ENCODE results near the gene MLEC.
A peak's percentile ranks its signal among the peaks of the same experiment; 100 is the strongest.

Gene MLEC

DNA sequence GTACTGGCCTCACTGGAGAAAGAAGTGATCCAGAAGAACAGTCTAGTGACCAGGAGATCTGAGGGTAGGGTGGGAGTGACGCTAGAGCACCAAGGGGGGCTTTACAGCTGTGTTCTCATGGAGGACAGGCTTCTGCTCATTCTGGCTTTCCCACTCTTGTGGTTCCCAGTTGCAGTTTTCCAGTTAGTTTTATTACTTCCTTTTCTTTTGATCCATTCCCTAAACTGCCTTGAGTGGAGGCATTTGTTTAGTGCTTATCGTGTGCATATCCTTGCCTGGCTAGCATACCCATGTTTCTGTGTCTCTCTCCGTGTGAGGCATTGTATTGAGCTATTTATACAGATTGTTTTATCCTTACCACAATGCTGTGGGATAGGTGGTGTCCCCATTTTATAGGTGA, 4.0 kb downstream of the MLEC start:
- DNase-seq (ENCODE audit: low read depth in 2 of 3, low spot score in 1 of 3) = no peak

- DNase-seq (ENCODE audit: low read depth in 2 of 3, low spot score in 1 of 3) = no peak
Observed at GRCh38 chr12:120692524-120693033, 5.6 kb downstream of the MLEC start.

GRCh38 chr12:120693848-120694247, 6.9 kb downstream of the MLEC start:
- no peak for DNase-seq (ENCODE audit: low read depth in 2 of 3, low spot score in 1 of 3)

DNA sequence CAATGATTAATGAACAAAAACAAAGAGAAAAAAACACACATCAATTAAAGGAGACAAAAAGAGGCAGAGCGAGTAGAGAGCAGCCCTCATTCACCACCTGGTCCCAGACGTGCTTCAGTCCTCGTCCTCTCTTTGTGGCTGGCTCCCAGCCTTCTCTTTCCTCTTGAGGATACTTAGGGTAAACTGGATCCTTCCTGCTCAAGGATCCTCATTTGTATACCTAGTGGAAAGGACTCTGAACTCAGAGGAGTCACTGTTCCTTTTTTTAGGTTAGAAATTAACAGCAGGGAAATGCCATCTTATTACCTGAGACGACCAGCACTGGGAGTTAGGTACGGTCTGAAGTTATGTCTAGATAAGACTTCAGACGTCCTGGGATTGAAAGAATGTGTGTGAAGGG, 9.7 kb downstream of the MLEC start:
- DNase-seq (ENCODE audit: low read depth in 2 of 3, low spot score in 1 of 3) = no peak

DNA sequence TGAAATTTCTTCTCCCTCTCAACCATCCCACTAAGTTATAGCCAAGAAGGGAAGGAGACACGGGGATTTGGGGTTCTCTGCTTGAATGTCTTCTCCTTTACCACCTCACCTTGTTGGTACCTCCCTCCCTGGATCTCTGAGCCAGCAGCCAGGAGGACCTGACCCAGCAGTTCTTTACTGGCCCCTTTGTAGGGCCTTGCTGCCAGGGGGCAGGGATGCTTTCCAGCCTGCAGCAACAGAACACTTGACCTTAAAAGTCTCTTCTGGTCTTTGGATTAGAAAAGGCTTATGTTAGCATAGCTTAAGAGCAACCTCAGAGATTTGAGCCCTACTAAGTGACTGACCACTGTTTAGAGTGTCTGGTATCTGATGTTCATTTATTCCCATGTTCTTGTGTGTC, 10.4 kb downstream of the MLEC start:
- no peak for DNase-seq (ENCODE audit: low read depth in 2 of 3, low spot score in 1 of 3)

- DNase-seq (ENCODE audit: low read depth in 2 of 3, low spot score in 1 of 3) = no peak
Observed at GRCh38 chr12:120698665-120699064, 11.7 kb downstream of the MLEC start.

- no peak for DNase-seq (ENCODE audit: low read depth in 2 of 3, low spot score in 1 of 3)
Observed at GRCh38 chr12:120699553-120699952, 12.6 kb downstream of the MLEC start.

DNA sequence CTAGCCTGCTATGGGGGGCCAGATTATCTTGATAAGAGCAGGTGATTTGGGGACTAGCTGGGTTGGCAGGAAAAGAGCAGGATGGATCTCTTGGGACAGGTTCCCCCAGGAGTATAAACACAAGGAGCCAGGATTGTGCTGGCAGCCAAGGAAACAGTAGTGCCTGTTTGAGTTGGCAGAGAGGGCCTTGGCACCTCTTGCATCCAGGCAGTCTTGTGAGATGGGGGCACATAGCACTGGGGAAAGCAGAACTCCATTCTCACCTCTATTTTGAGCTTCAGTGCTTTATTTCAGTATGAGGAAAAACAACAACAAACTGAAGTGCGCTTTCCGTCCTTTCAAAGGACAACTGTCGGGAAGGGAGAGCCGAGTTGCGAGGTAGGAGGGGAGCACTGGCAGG, 13.9 kb downstream of the MLEC start:
- DNase-seq (ENCODE audit: low read depth in 2 of 3, low spot score in 1 of 3) = no peak

- DNase-seq (ENCODE audit: low read depth in 2 of 3, low spot score in 1 of 3) = no peak
Observed at GRCh38 chr12:120702637-120703036, 15.7 kb downstream of the MLEC start.

- no peak for DNase-seq (ENCODE audit: low read depth in 2 of 3, low spot score in 1 of 3)
Observed at GRCh38 chr12:120703311-120703942, 16.5 kb downstream of the MLEC start.

DNA sequence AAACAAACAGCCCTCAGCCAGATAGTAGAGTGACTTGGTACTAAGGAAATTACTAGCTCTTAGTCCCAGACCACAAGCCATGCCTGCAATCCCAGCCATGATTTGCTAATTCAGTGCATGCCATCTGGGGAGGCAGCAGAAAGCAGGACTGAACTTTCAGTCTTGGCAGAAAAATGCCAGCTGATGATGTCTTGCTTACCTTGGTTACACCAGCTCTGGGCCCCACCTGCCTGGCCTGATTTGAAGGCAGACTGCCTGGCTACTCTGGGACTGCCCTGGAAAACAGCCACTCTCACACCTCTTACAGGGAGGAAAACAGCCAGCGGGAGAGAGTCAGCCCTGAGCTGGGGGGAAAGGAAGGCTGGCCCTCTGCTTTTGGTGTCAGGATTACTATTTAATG, 18.7 kb downstream of the MLEC start:
- DNase-seq (ENCODE audit: low read depth in 2 of 3, low spot score in 1 of 3) = no peak

GRCh38 chr12:120706029-120706428, 19.1 kb downstream of the MLEC start:
- no peak for DNase-seq (ENCODE audit: low read depth in 2 of 3, low spot score in 1 of 3)

DNA sequence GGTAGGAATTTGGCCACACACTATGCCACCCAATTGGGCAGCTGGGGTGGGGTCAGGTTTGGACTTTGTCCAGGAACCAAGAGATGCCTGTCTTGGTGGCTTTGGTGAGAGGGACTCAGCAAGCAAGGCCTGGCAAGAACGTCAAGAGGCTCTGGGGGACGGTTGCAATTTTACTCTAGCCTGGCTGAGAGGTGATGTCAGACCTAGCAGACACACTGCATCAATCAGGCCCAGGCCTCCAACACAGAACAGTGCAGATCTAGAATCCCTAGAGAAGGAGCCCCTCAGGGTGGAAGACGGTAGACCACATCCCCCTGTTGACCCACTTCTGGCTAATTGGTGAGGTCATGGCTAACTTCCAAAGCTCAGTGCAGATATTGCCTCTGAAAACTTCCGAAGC, 21.7 kb downstream of the MLEC start:
- DNase-seq (ENCODE audit: low read depth in 2 of 3, low spot score in 1 of 3) = no peak

DNA sequence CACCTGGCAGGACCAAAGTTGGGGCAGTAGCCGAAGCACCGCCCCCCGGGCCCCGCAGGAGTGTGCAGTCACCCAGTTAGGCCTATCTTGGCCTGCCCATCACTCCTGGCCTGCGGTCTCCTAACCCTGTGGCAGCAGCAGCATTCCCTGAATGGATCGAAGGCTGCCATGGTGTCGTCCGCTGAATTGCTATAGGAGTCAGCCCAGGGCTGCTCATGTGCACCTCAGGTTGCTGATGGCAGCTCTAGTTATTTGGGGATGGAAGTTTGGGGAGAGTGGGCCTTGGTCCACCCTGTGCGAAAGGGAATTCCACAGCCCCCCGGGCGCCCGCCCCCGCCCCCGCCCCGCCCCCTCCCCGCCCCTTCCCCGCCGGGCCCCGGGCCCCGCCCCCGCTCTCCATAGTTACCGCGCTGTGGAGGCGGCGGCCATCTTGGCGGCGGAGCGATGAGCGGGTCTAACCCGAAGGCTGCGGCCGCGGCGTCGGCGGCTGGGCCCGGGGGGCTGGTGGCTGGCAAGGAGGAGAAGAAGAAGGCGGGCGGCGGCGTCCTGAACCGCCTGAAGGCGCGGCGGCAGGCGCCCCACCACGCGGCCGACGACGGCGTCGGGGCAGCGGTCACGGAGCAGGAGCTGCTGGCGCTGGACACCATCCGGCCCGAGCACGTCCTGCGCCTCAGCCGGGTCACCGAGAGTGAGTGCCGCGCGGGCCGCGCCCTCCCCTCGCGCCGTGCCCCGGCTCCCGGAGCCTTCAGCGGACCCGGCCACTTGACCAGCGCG, 23.3 kb downstream of the MLEC start, which contains the start of gene UNC119B:
UNC119B (plus strand) TSS at position 428 of the 774 bp plus-strand sequence; CDS start at position 445, 17 bp downstream.
- DNase-seq (ENCODE audit: low read depth in 2 of 3, low spot score in 1 of 3) = peak; percentile 37 to 62 (median 52)

- peak in 2 of 3 donors; percentile 11 to 17 for DNase-seq (ENCODE audit: low read depth in 2 of 3, low spot score in 1 of 3)
Observed at GRCh38 chr12:120710805-120711296, 23.9 kb downstream of the MLEC start.

DNA sequence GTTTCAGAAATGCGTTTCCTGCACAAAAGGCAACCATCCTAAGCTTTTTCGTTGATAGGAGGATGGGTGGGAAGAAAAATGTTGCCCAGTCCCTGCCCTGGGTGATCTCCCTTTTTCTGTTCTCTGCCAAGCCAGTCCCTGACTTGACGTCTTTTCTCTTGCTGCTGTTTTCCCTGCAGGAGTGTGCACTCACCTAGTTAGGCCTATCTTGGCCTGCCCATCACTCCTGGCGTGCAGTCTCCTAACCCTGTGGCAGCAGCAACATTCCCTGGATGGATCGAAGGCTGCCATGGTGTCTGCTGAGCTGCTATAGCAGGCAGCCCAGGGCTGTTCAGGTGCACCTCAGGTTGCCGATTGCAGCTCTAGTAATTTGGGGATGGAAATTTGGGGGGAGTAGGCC, 24.5 kb downstream of the MLEC start:
- DNase-seq (ENCODE audit: low read depth in 2 of 3, low spot score in 1 of 3) = no peak

DNA sequence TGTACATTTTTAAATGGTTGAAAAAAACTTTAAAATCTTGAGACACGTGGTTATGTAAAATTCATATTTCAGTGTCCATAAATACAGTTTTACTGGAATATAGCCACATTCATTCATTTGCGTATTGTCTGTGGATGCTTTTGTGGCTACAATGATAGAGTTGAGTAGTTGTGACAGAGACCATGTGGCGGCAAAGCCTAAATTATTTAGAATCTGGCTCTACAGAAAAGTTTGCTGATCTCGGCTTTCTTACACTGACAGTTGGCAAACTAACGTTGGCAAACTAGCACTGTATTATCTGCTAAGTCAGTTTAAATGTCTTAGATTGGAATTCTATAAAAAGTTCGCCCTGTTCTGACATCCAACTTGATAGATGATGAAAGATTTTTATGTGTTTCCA, 25.7 kb downstream of the MLEC start:
- DNase-seq (ENCODE audit: low read depth in 2 of 3, low spot score in 1 of 3) = no peak

DNA sequence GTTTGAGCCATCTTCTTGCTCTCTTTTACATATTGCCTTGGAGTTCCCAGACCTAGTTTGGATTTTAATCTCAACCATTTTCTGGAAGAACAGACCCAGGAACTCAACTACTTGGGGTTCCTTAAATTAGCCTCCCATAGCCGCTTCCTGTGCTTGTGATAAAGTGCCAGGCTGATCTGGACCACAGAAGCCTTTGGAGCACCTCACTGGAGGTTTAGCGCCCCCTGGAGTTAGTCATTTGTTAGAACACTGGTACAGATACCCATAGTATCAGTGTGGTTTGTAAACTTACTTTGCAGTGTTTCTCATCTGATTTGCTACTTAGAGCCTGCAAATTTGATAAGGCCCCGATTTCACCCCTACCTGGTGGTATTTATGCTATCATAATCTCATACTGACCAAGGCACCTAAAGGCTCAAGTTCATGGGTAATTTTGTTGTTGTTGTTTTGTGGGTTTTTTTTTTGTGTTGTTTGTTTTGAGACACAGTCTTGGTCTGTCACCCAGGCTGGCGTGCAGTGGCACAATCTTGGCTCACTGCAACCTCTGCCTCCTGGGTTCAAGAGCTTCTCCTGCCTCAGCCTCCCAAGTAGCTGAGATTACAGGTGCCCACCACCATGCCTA, 27.0 kb downstream of the MLEC start:
- peak; percentile 48 to 89 (median 54) for DNase-seq (ENCODE audit: low read depth in 2 of 3, low spot score in 1 of 3)

DNA sequence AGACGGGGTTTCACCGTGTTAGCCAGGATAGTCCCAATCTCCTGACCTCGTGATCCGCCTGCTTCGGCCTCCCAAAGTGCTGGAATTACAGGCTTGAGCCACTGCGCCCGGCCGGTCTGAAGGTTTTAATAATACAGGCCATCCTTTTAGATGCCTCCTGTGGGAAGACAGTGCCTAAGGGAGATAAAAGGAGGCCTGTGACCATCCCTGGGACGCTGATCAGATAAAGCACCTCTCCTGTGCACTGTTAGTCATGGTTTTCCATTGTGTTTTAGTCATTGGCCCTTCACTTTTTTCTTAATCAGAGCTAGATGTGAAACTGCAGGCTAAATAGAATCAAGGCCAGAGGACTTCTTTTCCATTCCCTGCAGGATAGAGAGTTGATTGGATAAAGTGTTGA, 31.1 kb downstream of the MLEC start:
- DNase-seq (ENCODE audit: low read depth in 2 of 3, low spot score in 1 of 3) = no peak

DNA sequence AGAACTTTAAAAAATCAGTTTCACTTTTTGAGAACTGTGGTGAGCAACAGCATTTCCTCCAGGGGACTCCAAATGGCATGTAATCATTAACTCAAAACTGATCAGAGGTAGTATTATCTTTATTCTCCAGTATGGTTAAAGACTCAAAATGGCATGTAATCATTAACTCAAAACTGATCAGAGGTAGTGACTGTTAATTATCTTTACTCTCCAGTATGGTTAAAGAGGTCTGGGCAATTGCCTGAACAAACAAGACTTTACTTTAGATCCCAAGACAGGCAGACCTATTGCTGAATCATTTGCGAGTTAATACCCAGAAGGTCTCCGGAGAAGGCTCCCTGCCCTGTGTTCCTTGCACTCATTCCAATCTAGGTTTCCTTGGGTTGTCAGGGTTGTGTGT, 32.1 kb downstream of the MLEC start:
- DNase-seq (ENCODE audit: low read depth in 2 of 3, low spot score in 1 of 3) = no peak

DNA sequence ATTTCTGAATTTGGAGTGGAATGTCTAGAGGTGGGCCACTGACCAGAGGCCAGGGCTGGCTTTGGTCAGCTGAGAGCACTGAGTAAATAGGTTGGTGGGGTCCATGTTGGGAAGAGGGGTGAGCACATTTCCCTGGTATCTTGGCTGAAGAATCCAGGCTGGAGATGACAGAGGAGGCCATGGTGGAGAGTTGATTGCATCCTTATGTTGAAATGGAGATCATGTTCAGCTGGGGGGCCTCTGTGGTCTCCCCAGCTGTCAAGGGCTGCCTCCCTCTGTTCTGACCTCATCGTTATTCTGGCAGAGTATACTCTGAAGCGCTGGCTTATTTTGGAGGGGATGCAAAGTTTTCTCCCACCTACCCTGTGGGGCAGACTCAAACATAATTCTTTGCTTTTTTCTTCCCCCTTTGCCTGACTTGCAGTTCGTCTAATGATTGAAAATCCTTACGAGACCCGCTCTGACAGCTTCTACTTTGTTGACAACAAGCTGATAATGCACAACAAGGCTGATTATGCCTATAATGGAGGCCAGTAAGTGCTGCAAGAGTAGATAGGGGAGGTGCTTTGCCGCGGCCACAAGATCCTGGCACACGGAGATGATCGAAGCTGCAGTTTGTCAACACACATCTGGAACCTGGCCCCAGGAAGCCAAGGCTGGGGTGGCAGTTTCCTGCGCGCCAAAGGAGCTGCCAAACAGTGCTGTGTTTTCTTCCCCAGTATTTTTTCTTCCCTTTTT, 32.7 kb downstream of the MLEC start:
- DNase-seq (ENCODE audit: low read depth in 2 of 3, low spot score in 1 of 3) = no peak
